NCI-H1105 (cell line): ENCODE data around the gene SLC8B1.

Source experiments
- DNase-seq: peaks from one replicate; lab custom pipeline; 2025; lab: John Stamatoyannopoulos, UW

SLC8B1 gene

GRCh38 chr12:113268621-113269020 lies 66.3 kb downstream of the SLC8B1 start:
- no peak for DNase-seq

GRCh38 chr12:113268136-113268535 lies 66.8 kb downstream of the SLC8B1 start:
- DNase-seq, result no peak

- no peak for DNase-seq
Observed at GRCh38 chr12:113267621-113268020, 67.3 kb downstream of the SLC8B1 start.

GRCh38 chr12:113266106-113266895 lies 68.6 kb downstream of the SLC8B1 start:
- no peak for DNase-seq

- no peak for DNase-seq
Observed at GRCh38 chr12:113263431-113263963, 71.4 kb downstream of the SLC8B1 start.

GRCh38 chr12:113262710-113263109 lies 72.2 kb downstream of the SLC8B1 start:
- DNase-seq, result no peak

- DNase-seq, result no peak
Observed at GRCh38 chr12:113261847-113262470, 73.0 kb downstream of the SLC8B1 start.

GRCh38 chr12:113260636-113261300 lies 74.1 kb downstream of the SLC8B1 start:
- DNase-seq, result no peak

GRCh38 chr12:113260127-113260526 lies 74.8 kb downstream of the SLC8B1 start:
- no peak for DNase-seq

- DNase-seq, result no peak
Observed at GRCh38 chr12:113257564-113257963, 77.3 kb downstream of the SLC8B1 start.

- no peak for DNase-seq
Observed at GRCh38 chr12:113254298-113254697, 80.6 kb downstream of the SLC8B1 start.

GRCh38 chr12:113253532-113254285 lies 81.2 kb downstream of the SLC8B1 start:
- no peak for DNase-seq

GRCh38 chr12:113252494-113252893 lies 82.4 kb downstream of the SLC8B1 start:
- no peak for DNase-seq

- DNase-seq, result no peak
Observed at GRCh38 chr12:113251404-113252070, 83.4 kb downstream of the SLC8B1 start.

- no peak for DNase-seq
Observed at GRCh38 chr12:113250045-113250444, 84.9 kb downstream of the SLC8B1 start.

- DNase-seq, result no peak
Observed at GRCh38 chr12:113249546-113249945, 85.4 kb downstream of the SLC8B1 start.

GRCh38 chr12:113248842-113249435 lies 86.0 kb downstream of the SLC8B1 start:
- no peak for DNase-seq
